LNCAP (cell line): ENCODE measurements around the gene C1GALT1C1.

Experiments
- CTCF ChIP-seq: fragments of 450-650 bp; IDR thresholded peaks from 2 replicates; pipeline ENCODE4 v1.5.1; 2017; ENCODE audit warnings: mild to moderate bottlenecking

Gene C1GALT1C1

GRCh38 chrX:120614816-120615215 is 15.0 kb downstream of the C1GALT1C1 start:
- no peak for TF ChIP-seq CTCF

GRCh38 chrX:120612086-120612485 is 17.8 kb downstream of the C1GALT1C1 start:
- no peak for TF ChIP-seq CTCF

- TF ChIP-seq CTCF = no peak
Measured at GRCh38 chrX:120604361-120604782, 25.5 kb downstream of the C1GALT1C1 start.

- no peak for TF ChIP-seq CTCF
Measured at GRCh38 chrX:120603707-120604360, 26.0 kb downstream of the C1GALT1C1 start, which contains the start of gene MCTS1. Gene MCTS1 (plus strand): TSS chrX:120604101. CDS start chrX:120604237, 136 bp downstream.

GRCh38 chrX:120585702-120586101 is 44.2 kb downstream of the C1GALT1C1 start:
- no peak for TF ChIP-seq CTCF
